CD14-positive monocyte (primary cell): ENCODE data around the gene AVPR2. TPM values are rescaled to one million over a fixed set of nuclear protein-coding genes. Genes with fewer than 3 reads are reported as not detected.

ENCODE experiments used
- DNase-seq, 3 donors: peaks; one replicate each; pipeline ENCODE4 v3.0.0-alpha.2; 2011 to 2022
- H2AFZ ChIP-seq: 2 replicates; pipeline ENCODE4 v1.6.0; 2012; ENCODE audit warnings: mild to moderate bottlenecking, low read depth, low read length, inconsistent platforms; ENCODE audit not compliant: insufficient read depth, poor library complexity, severe bottlenecking
- H3K27ac ChIP-seq, 2 donors: 1 replicate in 1 of 2; 2 replicates in 1 of 2; pipeline ENCODE4 v1.5.1; 2012 to 2013; ENCODE audit warnings: low read length in 2 of 2, control low read depth in 1 of 2, inconsistent platforms in 1 of 2, low read depth in 1 of 2, mild to moderate bottlenecking in 1 of 2
- H3K27me3 ChIP-seq, 2 donors: one replicate each; pipeline versions ENCODE4 v1.6.0 to v1.6.1; 2011 to 2013; ENCODE audit warnings: low read length in 2 of 2; ENCODE audit not compliant: control insufficient read depth in 2 of 2, insufficient read depth in 2 of 2
- H3K36me3 ChIP-seq, 2 donors: replicated peaks in 1 of 2; 1 replicate in 1 of 2; 2 replicates in 1 of 2; pipeline versions ENCODE4 v1.5.1 to v1.6.1; 2012 to 2013; ENCODE audit warnings: low read length in 2 of 2, control low read depth in 1 of 2, inconsistent platforms in 1 of 2, mild to moderate bottlenecking in 1 of 2; ENCODE audit not compliant: insufficient read depth in 2 of 2, control insufficient read depth in 1 of 2
- H3K4me1 ChIP-seq, 2 donors: 1 replicate in 1 of 2; 2 replicates in 1 of 2; pipeline versions ENCODE4 v1.5.1 to v1.6.1; 2012 to 2013; ENCODE audit warnings: low read length in 2 of 2, control low read depth in 1 of 2, inconsistent platforms in 1 of 2, mild to moderate bottlenecking in 1 of 2, moderate library complexity in 1 of 2; ENCODE audit not compliant: insufficient read depth in 2 of 2, control insufficient read depth in 1 of 2
- H3K4me2 ChIP-seq: replicated peaks from 2 replicates; pipeline ENCODE3; 2012; ENCODE audit warnings: low read length, moderate library complexity, mild to moderate bottlenecking; ENCODE audit not compliant: poor library complexity, severe bottlenecking; ENCODE audit errors: extremely low read depth
- H3K4me3 ChIP-seq, 3 experiments: fragments of 200-600 bp in 1 of 3; sonication (generic) in 1 of 3; replicated peaks in 1 of 3; 1 replicate in 2 of 3; 2 replicates in 1 of 3; pipeline ENCODE4 v1.5.1; 2011 to 2013; ENCODE audit warnings: low read length in 3 of 3, mild to moderate bottlenecking in 3 of 3, control low read depth in 2 of 3, low read depth in 2 of 3, inconsistent platforms in 1 of 3, moderate library complexity in 1 of 3
- H3K79me2 ChIP-seq: 2 replicates; pipeline ENCODE4 v1.6.0; 2012; ENCODE audit warnings: mild to moderate bottlenecking, control low read depth, inconsistent platforms, low read length, moderate library complexity; ENCODE audit not compliant: insufficient read depth
- H3K9ac ChIP-seq: 2 replicates; pipeline ENCODE4 v1.6.0; 2017; ENCODE audit warnings: low read length, mild to moderate bottlenecking; ENCODE audit not compliant: insufficient read depth, poor library complexity, severe bottlenecking
- H3K9me3 ChIP-seq, 2 donors: replicated peaks in 1 of 2; 1 replicate in 1 of 2; 2 replicates in 1 of 2; pipeline versions ENCODE4 v1.5.1 to v1.6.1; 2012 to 2013; ENCODE audit warnings: low read length in 2 of 2, control low read depth in 1 of 2; ENCODE audit not compliant: control insufficient read depth in 1 of 2, insufficient read depth in 1 of 2
- H4K20me1 ChIP-seq: 2 replicates; pipeline ENCODE4 v1.6.0; 2012; ENCODE audit warnings: mild to moderate bottlenecking, low read length, control low read depth, moderate library complexity; ENCODE audit not compliant: insufficient read depth
- H3K27ac Mint-ChIP-seq, 7 donors: one replicate each; pipeline ENCODE4 v1.8.0; 2020; ENCODE audit warnings: mild to moderate bottlenecking in 7 of 7, mixed read lengths in 7 of 7, moderate library complexity in 6 of 7, inconsistent platforms in 2 of 7
- H3K27me3 Mint-ChIP-seq, 3 donors: one replicate each; pipeline ENCODE4 v1.8.0; 2021 to 2022; ENCODE audit warnings: low read depth in 3 of 3, mild to moderate bottlenecking in 3 of 3, mixed read lengths in 3 of 3, moderate library complexity in 3 of 3, inconsistent platforms in 1 of 3
- H3K36me3 Mint-ChIP-seq, 2 donors: one replicate each; pipeline ENCODE4 v1.8.0; 2020; ENCODE audit warnings: mixed read lengths in 2 of 2, inconsistent platforms in 1 of 2, mild to moderate bottlenecking in 1 of 2
- H3K4me1 Mint-ChIP-seq: one replicate; pipeline ENCODE4 v1.8.0; 2020; ENCODE audit warnings: mild to moderate bottlenecking, mixed read lengths
- H3K4me3 Mint-ChIP-seq, 2 donors: one replicate each; pipeline ENCODE4 v1.8.0; 2020; ENCODE audit warnings: mild to moderate bottlenecking in 2 of 2, mixed read lengths in 2 of 2, moderate library complexity in 1 of 2
- H3K9me3 Mint-ChIP-seq, 7 donors: one replicate each; pipeline ENCODE4 v1.8.0; 2020 to 2022; ENCODE audit warnings: mixed read lengths in 7 of 7, mild to moderate bottlenecking in 6 of 7, moderate library complexity in 6 of 7, inconsistent platforms in 2 of 7
- WGBS: methylation state at CpG from one replicate; pipeline ENCODE4 v1.1.5; 2013; ENCODE audit warnings: missing lambda C conversion rate; ENCODE audit not compliant: insufficient coverage; 5-methylcytosine and 5-hydroxymethylcytosine counted together
- intact Hi-C, 2 donors: fragments of 100-400 bp; cut with micrococcal nuclease; formaldehyde crosslinking; loops; one replicate each; pipeline versions ENCODE4 v1.15.0 to v1.15.1; 2023
- polyA plus RNA-seq, 3 donors: library from polyadenylated mRNA; depleted of rRNA in 1 of 3; unstranded in 2 of 3; stranded (reverse) in 1 of 3; fragments of 300-500 nt in 2 of 3; fragments of >200 nt in 1 of 3; fragmentation: Illumina TruSeq in 2 of 3; gene quantifications; 1 replicate in 2 of 3; 2 replicates in 1 of 3; pipeline ENCODE4 v1.2.3, GENCODE V29; 2012 to 2021
- TF ChIP-seq, protein P1 (sequence below): fragments of 200-600 bp; IDR thresholded peaks from one replicate; pipeline ENCODE4 v1.8.0; 2022; ENCODE audit warnings: antibody characterized with exemption, mild to moderate bottlenecking

AVPR2 gene
- polyA plus RNA-seq, 3 donors: 0.14 to 0.27 TPM; not detected in 1

GRCh38 chrX:153878345-153878744, 26.1 kb upstream of the AVPR2 start:
- H2AFZ ChIP-seq: no peak overlapping the region
- intact Hi-C loops: no loop called here
- no peaks in the 10 kb centered on the region for H3K79me2 ChIP-seq
- H3K9ac ChIP-seq: no peak overlapping the region
- Mint-ChIP-seq H3K4me3 (peak overlapping the region in 1 of 2 donors; percentile 35), H3K4me1 (peaks cover 2% of the 10 kb centered on the region), H3K27ac (no peak overlapping the region), H3K27me3 (peaks cover 35 to 67% (median 66%) of the 10 kb centered on the region in 3 donors), H3K36me3 (no peaks in the 10 kb centered on the region), H3K9me3 (peaks cover 0 to 2% (median 0%) of the 10 kb centered on the region in 7 donors)
- DNase-seq: no peak
- no peaks in the 10 kb centered on the region for H3K36me3 ChIP-seq
- TF ChIP-seq, protein P1, sequence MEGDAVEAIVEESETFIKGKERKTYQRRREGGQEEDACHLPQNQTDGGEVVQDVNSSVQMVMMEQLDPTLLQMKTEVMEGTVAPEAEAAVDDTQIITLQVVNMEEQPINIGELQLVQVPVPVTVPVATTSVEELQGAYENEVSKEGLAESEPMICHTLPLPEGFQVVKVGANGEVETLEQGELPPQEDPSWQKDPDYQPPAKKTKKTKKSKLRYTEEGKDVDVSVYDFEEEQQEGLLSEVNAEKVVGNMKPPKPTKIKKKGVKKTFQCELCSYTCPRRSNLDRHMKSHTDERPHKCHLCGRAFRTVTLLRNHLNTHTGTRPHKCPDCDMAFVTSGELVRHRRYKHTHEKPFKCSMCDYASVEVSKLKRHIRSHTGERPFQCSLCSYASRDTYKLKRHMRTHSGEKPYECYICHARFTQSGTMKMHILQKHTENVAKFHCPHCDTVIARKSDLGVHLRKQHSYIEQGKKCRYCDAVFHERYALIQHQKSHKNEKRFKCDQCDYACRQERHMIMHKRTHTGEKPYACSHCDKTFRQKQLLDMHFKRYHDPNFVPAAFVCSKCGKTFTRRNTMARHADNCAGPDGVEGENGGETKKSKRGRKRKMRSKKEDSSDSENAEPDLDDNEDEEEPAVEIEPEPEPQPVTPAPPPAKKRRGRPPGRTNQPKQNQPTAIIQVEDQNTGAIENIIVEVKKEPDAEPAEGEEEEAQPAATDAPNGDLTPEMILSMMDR: no peak
- no peaks in the 10 kb centered on the region for H3K4me1 ChIP-seq
- no peak overlapping the region for H3K27ac ChIP-seq
- no peak overlapping the region for H3K4me2 ChIP-seq
- H3K9me3 ChIP-seq: peaks cover 0 to 4% of the 10 kb centered on the region in 2 donors
- peaks cover 4 to 29% of the 10 kb centered on the region in 2 donors for H3K27me3 ChIP-seq
- peaks cover 3% of the 10 kb centered on the region for H4K20me1 ChIP-seq
- no peak overlapping the region for H3K4me3 ChIP-seq
- WGBS: no CpG with 5 or more reads among the region's 5 CpGs

- Histone ChIP-seq H3K27me3 (peaks cover 7 to 37% of the 10 kb centered on the region in 2 donors), H3K4me1 (no peaks in the 10 kb centered on the region), H3K36me3 (no peaks in the 10 kb centered on the region), H3K4me2 (no peak overlapping the region), H3K4me3 (no peak overlapping the region), H2AFZ (no peak overlapping the region), H3K79me2 (no peaks in the 10 kb centered on the region), H3K27ac (no peak overlapping the region), H3K9me3 (peaks cover 0 to 4% of the 10 kb centered on the region in 2 donors), H4K20me1 (peaks cover 3% of the 10 kb centered on the region), H3K9ac (no peak overlapping the region)
- Mint-ChIP-seq H3K9me3 (peaks cover 0 to 8% (median 0%) of the 10 kb centered on the region in 7 donors), H3K27me3 (peaks cover 38 to 72% (median 65%) of the 10 kb centered on the region in 3 donors), H3K36me3 (no peaks in the 10 kb centered on the region), H3K27ac (no peak overlapping the region), H3K4me1 (peaks cover 2% of the 10 kb centered on the region), H3K4me3 (peak overlapping the region in 1 of 2 donors; percentile 30)
- DNase-seq: no peak
- intact Hi-C loops: no loop called here
- TF ChIP-seq, protein P1: no peak
- WGBS: 14% methylated on average over 7 of the region's 28 CpGs
These were observed 25.4 kb upstream of the AVPR2 start for GRCh38 chrX:153878969-153879653.
